Fibroblast of lung (primary cell): ENCODE results near the gene APOA4. TPM values are rescaled to one million over a fixed set of nuclear protein-coding genes. Genes with fewer than 3 reads are reported as not detected.

Experiments used
- DNase-seq, 2 donors: peaks; one replicate each; pipeline versions ENCODE4 v3.0.0 to v3.0.0-alpha.2; 2010; ENCODE audit warnings: low read depth in 2 of 2
- H2AFZ ChIP-seq: 2 replicates; pipeline ENCODE4 v1.5.1; 2012; ENCODE audit warnings: low read length, control low read depth, inconsistent platforms
- H3K27ac ChIP-seq: 2 replicates; pipeline ENCODE4 v1.5.1; 2011; ENCODE audit warnings: low read length, control low read depth; ENCODE audit not compliant: insufficient read depth
- H3K27me3 ChIP-seq: 2 replicates; pipeline ENCODE4 v1.5.1; 2011; ENCODE audit warnings: mild to moderate bottlenecking, low read length; ENCODE audit not compliant: control insufficient read depth, insufficient read depth
- H3K36me3 ChIP-seq: 2 replicates; pipeline ENCODE4 v1.5.1; 2011; ENCODE audit warnings: low read length; ENCODE audit not compliant: control insufficient read depth, insufficient read depth
- H3K4me1 ChIP-seq: 2 replicates; pipeline ENCODE4 v1.5.1; 2011; ENCODE audit warnings: low read length; ENCODE audit not compliant: control insufficient read depth, insufficient read depth; ENCODE audit errors: extremely low read depth
- H3K4me2 ChIP-seq: 2 replicates; pipeline ENCODE4 v1.5.1; 2011; ENCODE audit warnings: low read length, control low read depth; ENCODE audit not compliant: insufficient read depth; ENCODE audit errors: extremely low read depth
- H3K4me3 ChIP-seq, 4 experiments: fragments of 200-600 bp in 1 of 4; sonication (generic) in 1 of 4; replicated peaks in 1 of 4; 2 replicates each; pipeline ENCODE4 v1.5.1; 2011 to 2016; ENCODE audit warnings: low read length in 4 of 4, low read depth in 3 of 4, mild to moderate bottlenecking in 3 of 4, control low read depth in 2 of 4, inconsistent platforms in 1 of 4, mixed read lengths in 1 of 4; ENCODE audit not compliant: insufficient read depth in 1 of 4; ENCODE audit errors: control extremely low read depth in 1 of 4
- H3K79me2 ChIP-seq: 2 replicates; pipeline ENCODE4 v1.5.1; 2012; ENCODE audit warnings: mild to moderate bottlenecking, low read length, inconsistent platforms; ENCODE audit not compliant: control insufficient read depth, insufficient read depth
- H3K9ac ChIP-seq: 2 replicates; pipeline ENCODE4 v1.5.1; 2011; ENCODE audit warnings: mild to moderate bottlenecking, low read length, control low read depth; ENCODE audit not compliant: insufficient read depth
- H3K9me3 ChIP-seq: 2 replicates; pipeline ENCODE4 v1.5.1; 2012; ENCODE audit warnings: low read depth, low read length; ENCODE audit not compliant: control insufficient read depth, insufficient read depth
- H4K20me1 ChIP-seq: 2 replicates; pipeline ENCODE4 v1.5.1; 2011; ENCODE audit warnings: low read length; ENCODE audit not compliant: control insufficient read depth, insufficient read depth; ENCODE audit errors: extremely low read depth
- EZH2 ChIP-seq: IDR thresholded peaks from 2 replicates; pipeline ENCODE4 v1.5.1; 2012; ENCODE audit warnings: low read length, control low read depth, mild to moderate bottlenecking; ENCODE audit errors: missing control alignments
- polyA plus RNA-seq, 2 donors: library from polyadenylated mRNA; depleted of rRNA in 1 of 2; stranded (reverse) in 1 of 2; unstranded in 1 of 2; fragments of >200 nt; gene quantifications; 2 replicates each; pipeline ENCODE4 v1.2.1, GENCODE V29; 2011 to 2012; ENCODE audit warnings: missing spikeins in 1 of 2
- total RNA-seq: library from RNA; depleted of rRNA; stranded (reverse); fragments of >200 nt; gene quantifications from 2 replicates; pipeline ENCODE4 v1.2.1, GENCODE V29; 2014
- TF ChIP-seq, protein P1 (sequence below), 2 donors: IDR thresholded peaks in 1 of 2; conservative IDR thresholded peaks in 1 of 2; 1 replicate in 1 of 2; 2 replicates in 1 of 2; pipeline ENCODE4 v1.5.1; 2011 to 2012; ENCODE audit warnings: low read length in 2 of 2, control low read depth in 1 of 2, inconsistent platforms in 1 of 2, low read depth in 1 of 2, mild to moderate bottlenecking in 1 of 2

Gene APOA4
- total and polyA plus RNA-seq, 2 donors (not counting 1 experiment from before 2014, with no cell fraction given): not detected

DNA sequence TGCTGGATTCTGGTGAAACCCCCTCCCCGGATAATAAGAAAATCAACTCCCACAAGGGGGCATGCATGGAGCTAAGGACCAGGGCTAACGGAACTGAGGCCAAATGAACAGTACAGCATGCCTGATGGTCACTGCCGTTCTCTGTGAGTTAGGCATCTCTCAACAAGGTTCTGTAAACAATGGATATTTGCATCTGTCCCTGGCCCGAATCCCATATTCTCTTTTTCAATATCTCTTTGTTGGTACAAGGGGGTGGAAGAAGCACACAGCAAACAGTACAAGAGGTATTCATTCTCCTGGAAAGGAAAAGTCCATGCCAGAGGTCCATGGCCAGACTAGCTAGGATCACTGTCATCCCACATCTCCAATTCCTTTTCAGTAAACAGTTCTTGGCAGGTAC is 46.5 kb upstream of the APOA4 start:
- Histone ChIP-seq H4K20me1 (no peaks in the 10 kb centered on the region), H2AFZ (no peak overlapping the region), H3K36me3 (peaks cover 9% of the 10 kb centered on the region), H3K9ac (no peak overlapping the region), H3K27ac (no peak overlapping the region), H3K4me3 (no peak overlapping the region), H3K79me2 (no peaks in the 10 kb centered on the region), H3K4me2 (no peak overlapping the region), H3K27me3 (no peaks in the 10 kb centered on the region), H3K4me1 (peaks cover 5% of the 10 kb centered on the region), H3K9me3 (no peaks in the 10 kb centered on the region)
- TF ChIP-seq, protein P1, sequence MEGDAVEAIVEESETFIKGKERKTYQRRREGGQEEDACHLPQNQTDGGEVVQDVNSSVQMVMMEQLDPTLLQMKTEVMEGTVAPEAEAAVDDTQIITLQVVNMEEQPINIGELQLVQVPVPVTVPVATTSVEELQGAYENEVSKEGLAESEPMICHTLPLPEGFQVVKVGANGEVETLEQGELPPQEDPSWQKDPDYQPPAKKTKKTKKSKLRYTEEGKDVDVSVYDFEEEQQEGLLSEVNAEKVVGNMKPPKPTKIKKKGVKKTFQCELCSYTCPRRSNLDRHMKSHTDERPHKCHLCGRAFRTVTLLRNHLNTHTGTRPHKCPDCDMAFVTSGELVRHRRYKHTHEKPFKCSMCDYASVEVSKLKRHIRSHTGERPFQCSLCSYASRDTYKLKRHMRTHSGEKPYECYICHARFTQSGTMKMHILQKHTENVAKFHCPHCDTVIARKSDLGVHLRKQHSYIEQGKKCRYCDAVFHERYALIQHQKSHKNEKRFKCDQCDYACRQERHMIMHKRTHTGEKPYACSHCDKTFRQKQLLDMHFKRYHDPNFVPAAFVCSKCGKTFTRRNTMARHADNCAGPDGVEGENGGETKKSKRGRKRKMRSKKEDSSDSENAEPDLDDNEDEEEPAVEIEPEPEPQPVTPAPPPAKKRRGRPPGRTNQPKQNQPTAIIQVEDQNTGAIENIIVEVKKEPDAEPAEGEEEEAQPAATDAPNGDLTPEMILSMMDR (conservative IDR thresholded peaks at IDR 0.05 in 1 of 2, IDR thresholded peaks at IDR 0.05 in 1 of 2; ENCODE audit: low read depth in 1 of 2, low read length in 2 of 2): no peak
- TF ChIP-seq EZH2: no peak
- no peak for DNase-seq

DNA sequence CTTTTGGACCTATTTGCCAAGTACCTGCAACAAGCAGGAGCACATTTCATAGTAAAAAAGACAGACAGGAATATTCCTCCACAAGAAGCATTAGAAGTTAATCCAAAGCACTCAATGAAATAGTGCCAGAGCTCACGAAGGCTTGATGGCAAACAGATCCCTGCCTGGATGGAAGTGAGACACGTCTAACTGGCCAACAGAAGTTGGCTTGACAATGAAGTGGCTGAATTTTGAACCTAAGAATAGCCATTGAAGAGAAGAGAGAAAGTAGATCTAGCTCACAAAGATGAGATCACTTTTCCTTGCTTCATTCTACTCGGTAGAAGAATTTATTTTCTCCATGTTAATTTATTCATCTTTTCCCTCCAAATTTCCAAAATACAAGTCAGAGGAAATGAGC is 45.0 kb upstream of the APOA4 start:
- TF ChIP-seq EZH2: no peak
- no peaks in the 10 kb centered on the region for H3K27me3 ChIP-seq

DNA sequence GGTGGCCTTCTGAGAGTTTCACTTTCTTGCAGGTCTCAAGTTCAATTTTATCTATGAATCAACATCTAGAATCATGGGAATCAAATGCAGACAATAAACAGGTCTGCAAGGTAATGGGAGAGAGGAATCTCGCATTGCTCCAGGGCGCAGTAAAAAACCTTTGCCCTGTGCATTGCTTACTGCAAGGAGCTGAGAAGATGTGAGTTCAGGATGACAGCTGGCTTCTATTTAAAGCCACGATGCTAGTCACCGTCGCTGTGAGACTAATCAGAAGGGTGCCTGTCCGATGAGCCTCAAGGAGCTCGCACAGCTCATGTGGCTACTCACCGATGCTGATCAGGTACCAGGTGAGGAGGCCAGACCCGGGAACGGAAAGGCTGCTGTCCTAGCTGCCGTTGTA is 44.5 kb upstream of the APOA4 start:
- Histone ChIP-seq H3K36me3 (peaks cover 7% of the 10 kb centered on the region), H3K9me3 (no peaks in the 10 kb centered on the region), H4K20me1 (no peaks in the 10 kb centered on the region), H3K4me2 (no peak overlapping the region), H3K4me3 (no peak overlapping the region), H3K27ac (no peak overlapping the region), H2AFZ (no peak overlapping the region), H3K27me3 (no peaks in the 10 kb centered on the region), H3K4me1 (peaks cover 5% of the 10 kb centered on the region), H3K79me2 (no peaks in the 10 kb centered on the region), H3K9ac (no peak overlapping the region)
- no peak for DNase-seq
- TF ChIP-seq, protein P1 (conservative IDR thresholded peaks at IDR 0.05 in 1 of 2, IDR thresholded peaks at IDR 0.05 in 1 of 2; ENCODE audit: low read depth in 1 of 2, low read length in 2 of 2): no peak
- TF ChIP-seq EZH2: no peak

More for the DNA sequence above, 45.0 kb upstream of the APOA4 start:
- peaks cover 5% of the 10 kb centered on the region for H3K4me1 ChIP-seq
- H3K9ac ChIP-seq: no peak overlapping the region
- no peaks in the 10 kb centered on the region for H4K20me1 ChIP-seq
- H3K4me3 ChIP-seq: no peak overlapping the region
- H3K79me2 ChIP-seq: no peaks in the 10 kb centered on the region
- DNase-seq: no peak
- H3K4me2 ChIP-seq: no peak overlapping the region
- no peaks in the 10 kb centered on the region for H3K9me3 ChIP-seq
- H3K36me3 ChIP-seq: peaks cover 7% of the 10 kb centered on the region
- H3K27ac ChIP-seq: no peak overlapping the region
- no peak overlapping the region for H2AFZ ChIP-seq
